HL-60 (cell line): Measurements from ENCODE around the gene ITPRIPL1.

Experiments
- DNase-seq, 2 experiments: peaks; one replicate each; pipeline ENCODE4 v3.0.0-alpha.2; 2010 to 2020; ENCODE audit warnings: low read depth in 1 of 2, low spot score in 1 of 2
- H3K27ac ChIP-seq: fragments of 250-450 bp; sonication (Bioruptor Pico); replicated peaks from 2 replicates; pipeline ENCODE4 v1.5.1; 2020; ENCODE audit warnings: mild to moderate bottlenecking, moderate library complexity
- H3K27me3 ChIP-seq: fragments of 250-450 bp; sonication (Bioruptor Pico); 2 replicates; pipeline ENCODE4 v1.5.1; 2021; ENCODE audit warnings: mild to moderate bottlenecking, moderate library complexity; ENCODE audit not compliant: insufficient read depth, poor library complexity, severe bottlenecking
- H3K4me3 ChIP-seq: replicated peaks from 2 replicates; pipeline ENCODE4 v1.5.1; 2011; ENCODE audit warnings: mild to moderate bottlenecking, control low read depth, low read length; ENCODE audit not compliant: insufficient read depth
- CTCF ChIP-seq: IDR thresholded peaks from one replicate; pipeline ENCODE4 v1.5.1; 2011; ENCODE audit warnings: low read length, control low read depth, inconsistent platforms; ENCODE audit not compliant: insufficient read depth
- GABPA ChIP-seq: IDR thresholded peaks from 2 replicates; pipeline ENCODE4 v1.6.1; 2012; ENCODE audit warnings: low read depth
- POLR2AphosphoS5 ChIP-seq: IDR thresholded peaks from 2 replicates; pipeline ENCODE4 v1.6.1; 2012; ENCODE audit warnings: low read depth
- REST ChIP-seq: IDR thresholded peaks from 2 replicates; pipeline ENCODE4 v1.6.1; 2012; ENCODE audit warnings: low read depth; ENCODE audit not compliant: insufficient replicate concordance
- SPI1 ChIP-seq: IDR thresholded peaks from 2 replicates; pipeline ENCODE4 v1.6.1; 2012; ENCODE audit warnings: low read depth, mild to moderate bottlenecking, borderline replicate concordance

Gene ITPRIPL1

GRCh38 chr2:96319396-96319795 lies 5.7 kb upstream of the ITPRIPL1 start:
- no peak overlapping the region for H3K27ac ChIP-seq
- H3K4me3 ChIP-seq, result no peak overlapping the region
- no peak for TF ChIP-seq CTCF
- TF ChIP-seq REST, result no peak
- no peak for TF ChIP-seq GABPA
- no peak for TF ChIP-seq SPI1
- TF ChIP-seq POLR2AphosphoS5, result no peak
- peaks cover 6% of the 10 kb centered on the region for H3K27me3 ChIP-seq
- DNase-seq, result no peak

GRCh38 chr2:96320326-96320725 lies 4.8 kb upstream of the ITPRIPL1 start:
- H3K4me3 ChIP-seq, result no peak overlapping the region
- no peak overlapping the region for H3K27ac ChIP-seq
- H3K27me3 ChIP-seq, result peaks cover 6% of the 10 kb centered on the region
- TF ChIP-seq REST (no peak), SPI1 (no peak), POLR2AphosphoS5 (no peak), CTCF (no peak), GABPA (no peak)
- no peak for DNase-seq

- peak; percentile 30 to 39 for DNase-seq
- H3K27me3 ChIP-seq, result peaks cover 6% of the 10 kb centered on the region
- no peak for TF ChIP-seq SPI1
- no peak for TF ChIP-seq REST
- TF ChIP-seq CTCF, result no peak
- no peak for TF ChIP-seq GABPA
- no peak for TF ChIP-seq POLR2AphosphoS5
- H3K4me3 ChIP-seq, result peak overlapping the region; percentile 56
- H3K27ac ChIP-seq, result no peak overlapping the region
These were observed 4.1 kb upstream of the ITPRIPL1 start for GRCh38 chr2:96320728-96321622.
